Stimulated activated CD4-positive, alpha-beta T cell treated with anti-CD3 and anti-CD28 coated beads, TNF-alpha, amount 100 ng/mL, for 4 hours (primary cell): ENCODE data around the gene RPUSD3.

Experiments used
- DNase-seq, 3 experiments: peaks; one replicate each; pipeline ENCODE4 v3.0.0-alpha.2; 2020; ENCODE audit warnings: low read depth in 3 of 3

The RPUSD3 gene

DNA sequence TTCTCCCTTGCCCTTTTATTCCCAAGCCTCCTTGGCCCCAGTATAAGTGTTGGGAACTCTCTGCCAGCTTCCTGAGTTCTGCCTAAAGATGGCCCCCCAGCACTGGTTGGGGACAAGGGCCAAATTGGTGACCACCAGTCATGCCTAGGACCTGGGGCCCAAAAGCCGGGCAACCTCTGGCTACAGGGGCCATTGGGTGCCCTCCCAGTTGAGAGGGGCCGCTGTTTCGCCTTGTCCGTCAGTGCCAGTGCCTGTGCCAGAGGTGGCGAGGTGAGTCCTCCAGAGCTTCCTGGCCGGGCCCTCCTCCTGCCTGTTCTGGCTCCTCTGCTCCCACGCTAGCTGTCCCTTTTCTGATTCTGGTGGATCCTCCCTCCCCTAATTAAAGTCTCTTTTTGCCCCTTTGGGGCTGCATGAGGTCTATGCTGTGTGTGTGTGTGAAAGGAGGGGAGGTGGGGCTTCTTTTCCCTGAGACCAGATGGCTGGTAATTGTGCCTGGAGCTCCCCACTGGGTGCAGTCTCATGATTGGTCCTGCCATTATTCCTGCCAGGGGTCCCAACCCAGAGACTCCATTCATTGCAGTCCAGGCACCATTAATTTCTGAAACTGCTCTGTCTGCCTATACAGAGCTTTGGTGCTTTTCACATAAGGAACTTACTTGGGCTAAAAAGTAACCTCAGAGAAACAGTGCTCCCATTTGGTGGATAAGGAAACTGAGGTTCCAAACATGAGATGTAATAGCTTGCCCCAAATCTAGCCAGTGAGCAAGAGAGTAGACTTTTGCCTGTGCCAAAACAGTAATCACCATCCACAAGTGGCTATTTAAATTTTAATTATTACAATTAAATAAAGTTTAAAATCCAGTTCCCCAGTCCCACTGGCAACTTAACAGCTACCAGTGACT is 36.9 kb downstream of the RPUSD3 start:
- DNase-seq = no peak

DNA sequence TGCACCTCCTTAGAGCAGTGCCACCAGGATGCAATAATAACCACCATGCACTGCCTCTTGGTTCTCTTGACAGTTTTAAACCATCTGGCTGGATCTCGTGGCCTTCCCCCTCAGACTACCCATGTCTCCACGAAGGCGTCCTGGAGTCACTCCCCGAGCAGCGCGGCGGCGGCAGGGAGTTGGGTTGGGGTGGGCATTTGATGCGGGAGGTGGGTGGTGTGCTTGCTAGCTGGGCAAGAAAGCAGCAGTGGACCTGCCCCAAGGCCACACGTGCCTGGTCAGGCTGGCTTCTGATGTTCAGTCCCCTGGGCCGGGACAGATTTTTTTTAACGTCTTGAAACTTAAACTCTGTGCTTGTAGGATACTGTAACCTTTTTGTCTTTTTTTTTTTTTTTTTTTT is 37.7 kb downstream of the RPUSD3 start:
- DNase-seq = no peak

DNA sequence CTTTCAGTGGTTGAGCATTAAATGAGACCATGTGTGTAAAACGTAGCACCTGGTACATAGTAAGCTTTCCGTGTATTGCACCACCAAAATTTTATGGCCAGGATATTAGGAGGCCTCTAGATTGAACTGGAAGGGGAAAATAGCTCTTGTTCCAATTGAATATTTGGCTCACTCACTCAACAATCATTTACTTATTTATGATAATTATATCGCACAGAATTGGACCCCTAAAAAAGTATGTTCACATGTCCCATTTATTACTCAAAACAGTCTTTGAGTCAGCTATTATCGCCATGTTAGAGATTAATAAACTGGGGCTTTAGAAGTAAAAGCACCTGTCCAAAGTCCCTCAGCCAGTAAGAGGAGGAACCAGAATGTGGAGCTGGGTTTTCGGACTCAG is 38.8 kb downstream of the RPUSD3 start:
- DNase-seq = no peak

DNA sequence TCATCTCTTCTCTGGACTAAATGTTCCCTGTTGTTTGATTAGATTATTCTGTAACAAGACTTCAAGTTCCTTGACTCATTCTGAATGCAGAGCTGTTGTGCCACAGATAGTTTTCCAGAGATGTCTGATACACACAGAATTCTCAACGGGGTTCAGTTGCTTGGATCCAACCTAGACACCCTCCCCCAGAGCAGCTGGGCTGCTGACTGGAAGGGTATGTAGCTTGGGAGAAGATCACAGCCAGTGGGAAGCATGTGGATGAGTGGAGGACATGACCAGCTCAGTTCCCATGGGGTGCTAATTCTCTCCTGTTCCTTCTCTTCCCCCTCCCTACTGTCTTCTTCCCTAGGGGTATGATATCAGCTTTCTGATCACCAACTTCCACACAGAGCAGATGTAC is 40.3 kb downstream of the RPUSD3 start:
- DNase-seq = no peak

DNA sequence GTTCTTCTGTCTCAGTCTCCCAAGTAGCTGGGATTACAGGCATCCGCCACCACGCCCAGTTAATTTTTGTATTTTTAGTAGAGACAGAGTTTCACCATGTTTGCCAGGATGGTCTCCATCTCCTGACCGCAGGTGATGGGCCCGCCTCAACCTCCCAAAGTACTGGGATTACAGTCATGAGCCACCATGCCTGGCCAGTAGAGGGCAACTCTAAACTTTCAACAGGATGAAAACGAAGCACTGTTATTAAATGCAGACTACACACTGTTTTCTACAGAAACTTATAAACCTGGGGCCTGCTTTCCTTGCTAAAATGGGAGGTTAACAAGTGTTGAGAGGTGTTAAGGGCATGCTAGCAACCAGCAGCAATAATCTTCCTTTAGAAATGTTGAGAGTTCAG is 43.3 kb downstream of the RPUSD3 start:
- DNase-seq = no peak

DNA sequence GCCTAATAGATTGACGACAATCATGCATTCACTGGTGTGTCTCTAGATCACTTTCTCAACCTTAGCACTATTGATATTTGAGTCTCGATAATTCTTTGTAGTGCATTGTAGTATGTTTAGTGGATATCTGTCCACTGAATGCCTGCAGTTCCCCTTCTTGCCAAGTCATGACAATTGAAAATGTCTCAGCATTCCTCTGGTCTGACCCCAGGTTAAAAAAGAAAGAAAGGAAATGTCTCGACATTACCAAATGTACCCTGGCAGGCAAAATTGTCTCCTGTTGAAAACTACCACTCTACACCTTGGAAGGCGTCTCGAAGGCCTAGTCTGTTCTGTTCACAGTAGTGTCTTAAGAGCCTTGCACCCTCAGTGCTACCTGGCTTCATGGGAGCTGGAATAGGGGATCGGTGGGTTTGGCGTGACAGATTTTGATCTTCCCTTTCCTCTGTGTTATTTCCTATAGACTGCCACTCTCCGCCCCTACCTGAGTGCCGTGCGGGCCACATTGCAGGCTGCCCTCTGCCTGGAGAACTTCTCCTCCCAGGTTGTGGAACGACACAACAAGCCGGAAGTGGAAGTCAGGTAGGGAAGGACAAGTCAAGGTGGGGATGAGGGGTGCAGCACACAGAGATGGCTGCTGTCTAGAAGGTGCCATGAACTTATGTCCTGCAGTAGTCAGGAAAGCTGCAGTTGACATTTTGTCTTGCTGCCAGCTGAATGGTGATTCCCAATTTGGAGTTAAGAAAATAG is 46.4 kb downstream of the RPUSD3 start:
- DNase-seq = no peak

DNA sequence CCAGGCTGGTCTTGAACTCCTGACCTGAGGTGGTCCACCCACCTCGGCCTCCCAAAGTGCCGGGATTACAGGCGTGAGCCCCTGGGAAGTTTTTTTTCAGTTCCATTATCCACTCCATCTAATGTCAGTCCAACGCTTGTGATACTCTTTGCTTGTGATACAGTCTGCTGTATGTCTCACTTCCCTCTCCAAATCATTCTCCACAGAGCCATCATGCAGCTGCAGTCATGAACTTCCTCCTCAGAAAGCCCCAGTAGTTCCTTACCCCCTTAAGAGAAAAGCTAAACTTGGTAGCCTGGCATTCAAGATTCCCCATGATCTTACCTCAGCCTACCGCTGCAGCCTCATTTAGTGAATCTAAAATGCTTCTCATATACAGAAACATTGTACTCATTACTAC is 48.6 kb downstream of the RPUSD3 start:
- DNase-seq = no peak

DNA sequence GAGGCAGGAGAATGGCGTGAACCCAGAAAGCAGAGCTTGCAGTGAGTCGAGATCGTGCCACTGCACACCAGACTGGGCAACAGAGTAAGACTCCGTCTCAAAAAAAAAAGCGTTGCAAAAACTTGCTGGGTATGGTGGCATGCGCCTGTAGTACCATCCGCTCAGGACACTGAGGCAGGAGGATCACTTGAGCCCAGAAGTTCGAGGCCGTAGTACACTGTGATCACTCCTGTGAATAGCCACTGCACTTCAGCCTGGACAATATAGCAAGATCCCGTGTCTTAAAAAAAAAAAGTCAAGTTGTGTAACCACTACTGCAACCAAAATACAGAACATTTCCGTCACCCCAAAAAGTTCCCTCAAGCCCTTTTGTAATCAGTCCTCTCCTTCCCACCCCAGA is 49.4 kb downstream of the RPUSD3 start:
- DNase-seq = no peak

DNA sequence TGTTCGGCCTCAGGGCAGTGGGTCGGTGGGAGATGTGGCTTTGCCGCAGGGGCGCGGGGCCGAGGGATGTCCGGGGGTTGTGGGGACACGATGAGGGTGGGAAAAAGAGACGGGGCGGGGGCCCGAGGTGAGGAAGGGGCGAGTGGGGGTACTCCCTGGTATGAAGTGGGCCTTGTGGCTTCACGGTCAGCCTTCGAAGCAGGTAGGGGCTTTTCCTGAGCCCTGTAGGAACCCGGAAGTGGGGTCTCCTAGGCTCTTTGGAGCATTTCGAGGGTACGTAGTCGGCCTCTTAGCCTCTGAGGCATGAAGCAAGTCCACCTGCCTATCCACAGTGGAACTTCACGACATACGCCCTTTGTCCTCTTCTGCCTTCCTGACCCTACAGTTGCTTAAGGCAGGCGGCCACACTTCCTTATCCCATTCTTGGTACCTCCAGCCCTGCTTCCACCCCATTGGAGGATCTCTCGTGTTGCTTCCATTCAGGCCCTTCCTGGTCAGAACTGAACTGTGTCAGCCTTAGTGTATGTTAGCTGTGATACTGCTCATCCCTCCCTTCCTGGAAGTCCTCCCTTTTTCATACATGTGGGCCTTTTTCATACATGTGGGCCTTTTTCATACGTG is 50.5 kb downstream of the RPUSD3 start:
- DNase-seq = no peak

DNA sequence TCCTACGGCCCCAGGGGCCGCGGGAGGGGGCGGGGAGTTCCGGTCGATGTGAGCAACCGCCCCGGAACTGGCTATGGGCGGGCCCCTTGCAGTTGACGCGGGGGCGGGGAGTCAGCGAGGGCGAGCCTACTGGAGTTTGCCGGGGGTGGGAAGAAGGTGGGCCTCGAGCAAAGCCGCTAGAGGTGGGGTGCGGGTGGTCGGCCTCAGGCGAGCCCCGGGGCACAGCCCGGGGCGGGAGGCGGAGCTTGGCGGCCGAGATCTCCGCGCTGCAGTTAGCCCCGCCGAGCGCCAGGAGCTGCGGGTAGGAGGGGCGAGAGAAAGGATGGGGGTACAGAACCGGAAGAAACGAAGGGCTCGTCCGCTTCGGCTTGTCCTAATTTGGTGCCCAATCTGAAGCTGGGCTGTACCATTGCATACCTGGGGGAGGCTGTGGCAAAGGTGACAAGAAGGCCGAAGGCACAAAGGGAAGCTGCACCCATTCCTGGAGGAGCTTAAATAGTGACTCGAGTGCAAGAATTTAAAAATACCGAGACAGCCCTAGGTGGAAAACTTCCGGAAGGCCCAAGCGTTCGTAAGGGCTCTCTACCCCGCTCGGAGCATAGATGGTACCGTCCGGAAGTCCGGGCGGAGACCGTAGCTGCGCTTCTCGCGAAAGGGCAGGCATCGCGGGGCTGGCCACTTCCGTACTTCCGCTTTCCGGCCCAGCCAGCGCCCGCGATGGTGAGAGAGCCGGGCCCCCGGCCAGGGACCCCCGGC is 51.2 kb downstream of the RPUSD3 start, which contains the start of the genes ARPC4 and TADA3:
Gene ARPC4 (plus strand): TSS at position 678 of the 756 bp plus-strand sequence. CDS start 40 bp downstream, at position 718.
Gene TADA3 (minus strand): TSS at position 69 of the 756 bp plus-strand sequence. CDS start 1,007 bp downstream, outside the sequence.
- peak; percentile 88 to 90 (median 88) for DNase-seq

DNA sequence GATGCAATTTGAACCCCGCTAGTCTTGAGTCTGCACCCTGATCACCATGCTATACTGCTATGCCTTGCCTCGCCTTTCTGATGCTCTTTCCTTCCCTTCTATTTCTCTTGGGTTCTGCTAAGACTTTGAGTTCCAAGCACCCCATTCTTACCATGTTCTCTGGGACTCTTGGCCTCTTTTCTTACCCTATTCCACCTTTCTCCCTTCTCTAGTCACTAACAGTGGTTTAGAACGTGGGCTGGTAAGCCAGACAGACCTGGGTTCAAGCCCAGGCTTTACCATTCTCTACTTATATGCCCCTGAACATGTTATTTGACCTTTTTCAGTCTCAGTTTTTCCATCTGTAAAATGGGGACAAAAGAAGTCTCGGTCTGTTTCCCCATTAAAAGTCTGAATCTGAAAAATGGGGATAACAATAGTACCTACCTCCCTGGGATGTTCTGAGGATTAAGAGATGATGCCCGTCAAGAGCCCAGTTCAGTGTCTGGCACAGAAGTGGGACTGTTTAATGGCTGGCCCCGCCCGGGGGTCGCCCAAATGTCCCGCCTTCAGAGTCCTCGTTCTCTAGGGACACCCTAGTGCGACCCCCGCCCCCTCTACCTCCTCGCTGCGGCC is 51.9 kb downstream of the RPUSD3 start:
- DNase-seq = no peak

DNA sequence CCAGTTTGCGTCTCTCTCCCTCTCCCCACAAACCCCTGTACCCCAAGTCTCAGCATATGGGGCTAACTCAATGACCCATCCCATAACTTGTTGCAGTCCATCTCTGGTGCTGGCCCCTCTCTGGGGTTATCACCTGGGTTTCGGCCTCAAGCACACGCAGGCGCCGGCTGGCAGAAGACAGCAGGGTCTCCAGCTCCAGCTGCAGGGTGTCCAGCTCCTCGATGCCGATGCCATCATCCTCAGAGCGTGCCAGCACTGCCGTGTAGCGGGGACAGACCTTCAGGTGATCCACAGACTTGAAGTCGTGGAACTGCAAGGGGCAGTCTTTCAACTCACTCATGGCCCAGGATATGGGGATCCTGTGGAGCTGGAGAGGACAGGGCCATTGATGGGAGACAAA is 52.7 kb downstream of the RPUSD3 start:
- DNase-seq = no peak
